ENCODE results near the gene MAPK10.
"Not testable (repeated sequence)": the region's sequence is repeated elsewhere in the genome, so short reads cannot be mapped to it uniquely, and the experiment has no call there.

The MAPK10 gene

GRCh38 chr4:86185659-86186058 lies 174.2 kb downstream of the MAPK10 start:
- TF ChIP-seq, protein P1, sequence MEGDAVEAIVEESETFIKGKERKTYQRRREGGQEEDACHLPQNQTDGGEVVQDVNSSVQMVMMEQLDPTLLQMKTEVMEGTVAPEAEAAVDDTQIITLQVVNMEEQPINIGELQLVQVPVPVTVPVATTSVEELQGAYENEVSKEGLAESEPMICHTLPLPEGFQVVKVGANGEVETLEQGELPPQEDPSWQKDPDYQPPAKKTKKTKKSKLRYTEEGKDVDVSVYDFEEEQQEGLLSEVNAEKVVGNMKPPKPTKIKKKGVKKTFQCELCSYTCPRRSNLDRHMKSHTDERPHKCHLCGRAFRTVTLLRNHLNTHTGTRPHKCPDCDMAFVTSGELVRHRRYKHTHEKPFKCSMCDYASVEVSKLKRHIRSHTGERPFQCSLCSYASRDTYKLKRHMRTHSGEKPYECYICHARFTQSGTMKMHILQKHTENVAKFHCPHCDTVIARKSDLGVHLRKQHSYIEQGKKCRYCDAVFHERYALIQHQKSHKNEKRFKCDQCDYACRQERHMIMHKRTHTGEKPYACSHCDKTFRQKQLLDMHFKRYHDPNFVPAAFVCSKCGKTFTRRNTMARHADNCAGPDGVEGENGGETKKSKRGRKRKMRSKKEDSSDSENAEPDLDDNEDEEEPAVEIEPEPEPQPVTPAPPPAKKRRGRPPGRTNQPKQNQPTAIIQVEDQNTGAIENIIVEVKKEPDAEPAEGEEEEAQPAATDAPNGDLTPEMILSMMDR (IDR thresholded peaks at IDR 0.05; ENCODE audit: insufficient read depth, low read depth, low read length, missing control alignments) = no peak
- DNase-seq (ENCODE audit: low read depth) = no peak
- H3K4me3 ChIP-seq (ENCODE audit: low read length) = no peak overlapping the region

DNA sequence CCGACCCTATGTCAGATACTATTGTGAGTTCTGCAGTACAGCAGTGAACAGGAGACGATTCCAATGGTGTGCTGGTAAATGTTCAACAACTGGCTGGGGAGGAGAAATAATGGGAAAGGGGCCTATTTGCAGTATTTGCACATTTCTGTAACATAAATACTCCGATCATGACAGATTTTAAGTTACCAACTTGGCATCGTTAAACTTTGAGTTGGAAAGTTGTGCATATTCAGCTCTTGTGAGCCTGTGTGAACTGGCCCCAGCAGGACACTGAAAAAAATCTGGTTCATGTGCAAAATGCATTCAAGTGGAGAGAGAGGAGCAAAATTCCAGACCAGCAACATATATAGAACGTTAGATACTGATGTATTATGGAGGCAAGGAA lies 175.0 kb downstream of the MAPK10 start:
- H3K4me3 ChIP-seq (ENCODE audit: low read length) = no peak overlapping the region
- TF ChIP-seq, protein P1 (IDR thresholded peaks at IDR 0.05; ENCODE audit: insufficient read depth, low read depth, low read length, missing control alignments) = no peak
- DNase-seq (ENCODE audit: low read depth) = no peak

DNA sequence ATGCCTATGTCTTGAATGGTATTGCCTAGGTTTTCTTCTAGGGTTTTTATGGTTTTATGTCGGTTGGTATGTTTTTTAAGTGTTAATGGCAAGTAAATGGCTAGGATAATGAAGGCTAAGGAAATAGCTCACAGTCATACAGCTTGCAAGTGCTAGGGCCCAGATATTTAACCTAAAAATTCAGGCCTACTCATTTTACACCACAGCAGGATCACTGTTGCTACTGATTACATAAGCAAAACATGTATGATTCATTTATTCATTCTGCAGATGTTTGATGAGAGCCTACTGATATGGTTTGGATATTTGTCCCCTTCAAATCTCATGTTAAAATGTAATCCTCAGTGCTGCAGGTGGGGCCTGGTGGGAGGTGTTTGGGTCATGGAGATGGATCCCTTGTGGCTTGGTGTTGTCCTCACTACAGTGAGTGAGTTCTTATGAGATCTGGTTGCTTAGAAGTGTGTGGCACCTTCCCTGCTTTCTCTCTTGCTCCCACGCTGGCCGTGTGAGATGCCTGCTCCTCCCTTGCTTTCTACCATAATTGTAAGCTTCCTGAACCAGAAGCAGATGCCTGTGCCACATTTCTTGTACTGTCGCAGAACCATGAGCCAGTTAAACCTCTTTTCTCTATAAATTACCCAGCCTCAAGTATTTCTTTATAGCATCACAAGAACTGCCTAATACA lies 175.5 kb downstream of the MAPK10 start:
- no peak for DNase-seq (ENCODE audit: low read depth)
- H3K4me3 ChIP-seq (ENCODE audit: low read length) = no peak overlapping the region
- TF ChIP-seq, protein P1 (IDR thresholded peaks at IDR 0.05; ENCODE audit: insufficient read depth, low read depth, low read length, missing control alignments) = no peak

DNA sequence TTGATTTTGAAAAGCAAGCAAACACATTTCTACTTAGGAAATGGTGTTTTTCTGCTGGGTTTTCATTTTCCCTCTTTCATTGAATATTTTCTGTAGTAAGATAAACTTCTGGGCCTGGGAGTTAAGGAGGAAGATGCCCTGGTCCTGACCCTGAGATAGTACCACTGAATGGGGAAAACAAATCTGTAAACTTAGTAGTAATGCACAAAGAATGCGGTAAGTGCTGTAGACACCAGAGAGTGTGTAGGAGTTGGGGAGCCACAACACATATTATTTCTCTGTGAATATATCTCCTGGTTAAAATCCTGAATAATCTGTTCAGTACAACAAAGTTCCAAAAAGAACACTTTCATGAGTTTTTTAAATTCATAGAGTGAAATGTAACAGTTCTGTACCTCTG lies 178.3 kb downstream of the MAPK10 start:
- H3K4me3 ChIP-seq (ENCODE audit: low read length) = no peak overlapping the region
- DNase-seq (ENCODE audit: low read depth) = no peak
- TF ChIP-seq, protein P1 (IDR thresholded peaks at IDR 0.05; ENCODE audit: insufficient read depth, low read depth, low read length, missing control alignments) = no peak

GRCh38 chr4:86178211-86178610 lies 181.6 kb downstream of the MAPK10 start:
- H3K4me3 ChIP-seq (ENCODE audit: low read length) = no peak overlapping the region
- TF ChIP-seq, protein P1 (IDR thresholded peaks at IDR 0.05; ENCODE audit: insufficient read depth, low read depth, low read length, missing control alignments) = no peak
- DNase-seq (ENCODE audit: low read depth) = no peak

- no peak overlapping the region for H3K4me3 ChIP-seq (ENCODE audit: low read length)
- TF ChIP-seq, protein P1 (IDR thresholded peaks at IDR 0.05; ENCODE audit: insufficient read depth, low read depth, low read length, missing control alignments) = no peak
- DNase-seq (ENCODE audit: low read depth) = peak; percentile 63
Observed at GRCh38 chr4:86174506-86174905, 185.3 kb downstream of the MAPK10 start.

DNA sequence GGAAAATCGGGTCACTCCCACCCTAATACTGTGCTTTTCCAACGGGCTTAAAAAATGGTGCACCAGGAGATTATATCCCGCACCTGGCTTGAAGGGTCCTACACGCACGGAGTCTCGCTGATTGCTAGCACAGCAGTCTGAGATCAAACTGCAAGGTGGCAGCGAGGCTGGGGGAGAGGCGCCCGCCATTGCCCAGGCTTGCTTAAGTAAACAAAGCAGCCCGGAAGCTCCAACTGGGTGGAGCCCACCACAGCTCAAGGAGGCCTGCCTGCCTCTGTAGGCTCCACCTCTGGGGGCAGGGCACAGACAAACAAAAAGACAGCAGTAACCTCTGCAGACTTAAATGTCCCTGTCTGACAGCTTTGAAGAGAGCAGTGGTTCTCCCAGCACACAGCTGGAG lies 191.5 kb downstream of the MAPK10 start:
- DNase-seq (ENCODE audit: low read depth); H3K4me3 ChIP-seq (ENCODE audit: low read length): not testable (repeated sequence)
